Nucleus accumbens (tissue), 56 donors: ENCODE results near the gene FASN.

ENCODE experiments used
- DNase-seq, 56 donors: peaks; one replicate each; lab custom pipeline; 2025; lab: John Stamatoyannopoulos, UW

The FASN gene

GRCh38 chr17:82033359-82034085 lies 64.5 kb downstream of the FASN start:
- DNase-seq = no peak

GRCh38 chr17:82031885-82032627 lies 66.0 kb downstream of the FASN start:
- DNase-seq = no peak

DNA sequence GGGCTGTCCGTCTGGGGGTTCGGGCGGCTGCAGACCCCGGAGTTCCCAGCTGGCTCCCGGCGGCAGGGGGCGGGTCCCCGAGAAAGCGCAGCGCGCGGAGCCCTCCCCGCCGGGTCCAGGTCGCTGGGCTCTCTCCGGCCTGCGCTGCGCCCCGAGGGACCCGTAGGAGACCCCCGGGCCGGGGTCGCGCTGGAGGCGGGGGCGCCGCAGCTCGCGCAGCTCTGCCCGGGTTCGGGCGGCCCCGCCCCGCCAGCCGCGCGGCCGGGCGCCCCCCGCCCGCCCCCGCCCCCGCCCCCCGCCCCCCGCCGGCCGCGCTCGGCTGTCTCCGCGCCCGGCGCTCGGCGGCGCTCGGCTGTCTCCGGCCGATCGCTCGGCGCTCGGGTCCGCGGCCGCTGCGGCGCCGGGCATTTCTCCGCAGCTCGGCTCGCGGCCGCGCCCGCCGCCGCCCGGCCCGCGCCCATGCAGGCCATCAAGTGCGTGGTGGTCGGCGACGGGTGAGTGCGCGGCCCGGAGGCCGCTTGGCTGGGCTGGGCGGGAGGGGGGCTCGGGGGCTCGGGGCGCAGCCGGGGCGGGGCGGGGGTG lies 66.6 kb downstream of the FASN start, which contains the start of gene RAC3:
Gene RAC3 (plus strand): TSS at position 376 of the 582 bp plus-strand sequence. CDS start 84 bp downstream, at position 460.
- no peak for DNase-seq

GRCh38 chr17:82030470-82031302 lies 67.3 kb downstream of the FASN start:
- DNase-seq = peak in 53 of 56 donors; percentile 15 to 86 (median 62)

GRCh38 chr17:82029990-82030469 lies 68.0 kb downstream of the FASN start:
- DNase-seq = no peak

GRCh38 chr17:82029391-82029790 lies 68.6 kb downstream of the FASN start:
- no peak for DNase-seq

DNA sequence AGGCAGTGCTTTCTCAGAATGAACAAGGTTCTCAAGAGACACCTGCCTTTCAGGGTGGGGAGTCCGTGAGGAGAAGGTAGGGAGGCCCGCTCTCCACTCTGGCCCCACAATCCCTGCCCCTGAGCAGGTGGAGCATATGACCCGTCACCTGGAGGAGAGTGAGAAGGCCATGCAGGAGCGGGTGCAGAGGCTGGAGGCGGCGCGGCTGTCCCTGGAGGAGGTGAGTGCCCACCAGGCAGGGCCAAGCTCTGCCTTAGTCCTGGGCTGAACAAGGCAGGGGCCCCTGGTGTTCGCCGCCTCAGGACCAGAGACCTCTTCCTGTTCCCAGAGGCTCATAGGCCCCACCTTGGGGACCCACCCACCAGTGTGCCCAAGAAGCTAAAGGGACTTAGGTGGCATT lies 69.1 kb downstream of the FASN start:
- DNase-seq = no peak
